Fibroblast of villous mesenchyme (primary cell): ENCODE data around the gene TBC1D4. TPM values are rescaled to one million over a fixed set of nuclear protein-coding genes. Genes with fewer than 3 reads are reported as not detected.
A peak's percentile ranks its signal among the peaks of the same experiment; 100 is the strongest.

Experiments
- DNase-seq: peaks from one replicate; pipeline ENCODE4 v3.0.0-alpha.2; 2010; ENCODE audit warnings: low read depth
- H3K4me3 ChIP-seq: 2 replicates; pipeline ENCODE4 v1.5.1; 2011; ENCODE audit warnings: low read depth, mild to moderate bottlenecking, low read length
- CTCF ChIP-seq: IDR thresholded peaks from 2 replicates; pipeline ENCODE4 v1.5.1; 2012; ENCODE audit warnings: low read depth, mild to moderate bottlenecking, low read length; ENCODE audit not compliant: insufficient read depth
- total RNA-seq: library from RNA; depleted of rRNA; stranded (reverse); fragments of >200 nt; gene quantifications from 2 replicates; pipeline ENCODE4 v1.2.3, GENCODE V29; 2012

TBC1D4 gene
- total RNA-seq, 1 donor: 34.5 TPM

- no peak for DNase-seq
- H3K4me3 ChIP-seq: no peak overlapping the region
- TF ChIP-seq CTCF: no peak
Observed at GRCh38 chr13:75414036-75414827, 67.7 kb downstream of the TBC1D4 start.

- DNase-seq: no peak
- TF ChIP-seq CTCF: no peak
- H3K4me3 ChIP-seq: no peak overlapping the region
Observed at GRCh38 chr13:75411924-75412537, 69.9 kb downstream of the TBC1D4 start.

GRCh38 chr13:75410207-75410606 lies 71.8 kb downstream of the TBC1D4 start:
- no peak for DNase-seq
- no peak overlapping the region for H3K4me3 ChIP-seq
- no peak for TF ChIP-seq CTCF

GRCh38 chr13:75407998-75408397 lies 74.0 kb downstream of the TBC1D4 start:
- no peak overlapping the region for H3K4me3 ChIP-seq
- no peak for TF ChIP-seq CTCF
- DNase-seq: no peak

- no peak for DNase-seq
- H3K4me3 ChIP-seq: no peak overlapping the region
- no peak for TF ChIP-seq CTCF
Observed at GRCh38 chr13:75407473-75407872, 74.5 kb downstream of the TBC1D4 start.

GRCh38 chr13:75405976-75406703 lies 75.8 kb downstream of the TBC1D4 start:
- DNase-seq: peak; percentile 71
- no peak overlapping the region for H3K4me3 ChIP-seq
- no peak for TF ChIP-seq CTCF
